ENCODE results near the gene ST3GAL3. TPM values are rescaled to one million over a fixed set of nuclear protein-coding genes. Genes with fewer than 3 reads are reported as not detected.

Gene ST3GAL3
- total RNA-seq, 2 donors from 2014 or later: 15.5 to 20.6 TPM

DNA sequence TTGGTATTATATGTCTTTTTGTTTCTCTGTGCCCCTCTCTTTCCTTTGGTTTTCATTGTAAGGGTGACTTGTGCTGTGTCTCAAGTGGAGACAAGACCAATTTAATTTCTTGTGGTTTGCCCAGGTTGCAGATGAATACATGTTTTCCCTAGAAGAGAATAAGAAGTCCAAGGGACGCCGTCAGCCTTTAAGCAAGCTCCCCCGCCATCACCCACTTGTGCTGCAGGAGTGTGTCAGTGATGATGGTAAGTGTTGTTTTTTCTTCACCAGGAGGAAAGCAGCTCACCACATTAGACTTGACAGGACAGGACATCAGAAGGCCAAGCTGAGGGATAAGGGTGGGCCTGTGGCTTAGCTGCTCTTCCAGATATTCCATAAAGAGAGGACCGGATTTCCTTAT lies 23.8 kb upstream of the ST3GAL3 start:
- no peak overlapping the region for H3K27ac ChIP-seq
- no peaks in the 10 kb centered on the region for H3K27me3 ChIP-seq
- no peaks in the 10 kb centered on the region for H3K4me1 ChIP-seq
- no peak for DNase-seq (ENCODE audit: low spot score)
- H3K9me3 ChIP-seq: no peaks in the 10 kb centered on the region
- H3K4me3 ChIP-seq: no peak overlapping the region
- TF ChIP-seq, protein P1, sequence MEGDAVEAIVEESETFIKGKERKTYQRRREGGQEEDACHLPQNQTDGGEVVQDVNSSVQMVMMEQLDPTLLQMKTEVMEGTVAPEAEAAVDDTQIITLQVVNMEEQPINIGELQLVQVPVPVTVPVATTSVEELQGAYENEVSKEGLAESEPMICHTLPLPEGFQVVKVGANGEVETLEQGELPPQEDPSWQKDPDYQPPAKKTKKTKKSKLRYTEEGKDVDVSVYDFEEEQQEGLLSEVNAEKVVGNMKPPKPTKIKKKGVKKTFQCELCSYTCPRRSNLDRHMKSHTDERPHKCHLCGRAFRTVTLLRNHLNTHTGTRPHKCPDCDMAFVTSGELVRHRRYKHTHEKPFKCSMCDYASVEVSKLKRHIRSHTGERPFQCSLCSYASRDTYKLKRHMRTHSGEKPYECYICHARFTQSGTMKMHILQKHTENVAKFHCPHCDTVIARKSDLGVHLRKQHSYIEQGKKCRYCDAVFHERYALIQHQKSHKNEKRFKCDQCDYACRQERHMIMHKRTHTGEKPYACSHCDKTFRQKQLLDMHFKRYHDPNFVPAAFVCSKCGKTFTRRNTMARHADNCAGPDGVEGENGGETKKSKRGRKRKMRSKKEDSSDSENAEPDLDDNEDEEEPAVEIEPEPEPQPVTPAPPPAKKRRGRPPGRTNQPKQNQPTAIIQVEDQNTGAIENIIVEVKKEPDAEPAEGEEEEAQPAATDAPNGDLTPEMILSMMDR (IDR thresholded peaks at IDR 0.05): no peak
- H3K36me3 ChIP-seq: peaks cover 75% of the 10 kb centered on the region

DNA sequence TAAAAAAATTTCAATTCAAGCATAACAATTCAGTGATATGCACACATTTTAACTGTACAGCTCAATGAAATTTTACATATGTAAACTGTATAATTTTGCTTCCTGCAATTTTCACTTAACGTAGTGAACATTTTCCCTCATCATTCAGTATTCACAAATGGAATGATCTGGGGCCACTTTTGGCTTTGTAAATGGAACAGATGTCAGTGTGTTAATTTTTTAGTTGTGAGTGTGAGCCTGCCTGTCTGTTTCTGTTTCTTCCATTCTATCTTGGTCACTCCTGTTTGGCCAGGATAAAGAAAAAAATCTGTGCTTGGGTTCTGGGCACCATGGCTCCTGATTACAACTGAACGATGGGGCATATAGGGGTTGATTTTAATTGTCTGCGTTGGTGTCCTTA lies 20.5 kb upstream of the ST3GAL3 start:
- no peaks in the 10 kb centered on the region for H3K4me1 ChIP-seq
- H3K27ac ChIP-seq: no peak overlapping the region
- H3K36me3 ChIP-seq: peaks cover 90% of the 10 kb centered on the region
- TF ChIP-seq, protein P1 (IDR thresholded peaks at IDR 0.05): no peak
- H3K9me3 ChIP-seq: no peaks in the 10 kb centered on the region
- DNase-seq (ENCODE audit: low spot score): no peak
- H3K27me3 ChIP-seq: no peaks in the 10 kb centered on the region
- no peak overlapping the region for H3K4me3 ChIP-seq

DNA sequence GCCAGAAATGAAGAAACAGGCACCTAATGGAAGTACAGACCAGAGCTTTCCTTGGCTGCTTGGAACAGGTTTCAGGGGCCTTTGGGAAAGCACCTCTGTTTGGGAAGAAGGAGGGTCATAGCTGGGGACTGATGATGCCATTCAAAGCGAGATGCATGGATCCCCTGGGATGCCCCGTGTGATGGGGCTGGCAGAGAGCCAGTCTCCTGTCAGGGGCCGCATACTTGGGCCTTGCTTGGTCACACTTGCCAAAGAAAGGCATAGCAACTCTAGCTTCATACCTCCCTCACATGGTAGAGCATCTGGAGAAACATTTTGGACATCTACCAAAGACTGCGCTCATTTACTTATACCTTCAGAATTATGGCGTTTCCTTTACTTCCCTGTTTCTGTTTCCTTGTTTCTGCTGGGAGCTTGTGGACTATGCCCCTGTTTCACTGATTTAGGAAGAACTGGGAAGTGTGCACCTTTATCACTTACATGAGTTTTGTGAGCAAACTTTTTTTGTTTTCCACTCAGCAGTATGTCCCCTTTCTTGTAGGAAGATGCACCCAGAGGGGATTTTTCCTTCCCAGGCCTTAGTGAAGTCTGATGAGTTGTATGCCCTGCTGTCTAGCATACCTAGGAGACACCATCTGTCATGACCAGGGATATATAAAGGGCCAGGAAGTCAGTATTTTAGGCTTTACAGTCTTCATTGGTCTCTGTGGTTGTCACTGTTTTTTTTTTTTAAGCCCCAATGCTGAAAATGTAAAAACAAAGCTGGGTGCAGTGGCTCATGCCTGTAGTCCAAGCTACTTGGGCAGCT lies 19.8 kb upstream of the ST3GAL3 start:
- no peaks in the 10 kb centered on the region for H3K4me1 ChIP-seq
- H3K4me3 ChIP-seq: no peak overlapping the region
- H3K27me3 ChIP-seq: no peaks in the 10 kb centered on the region
- peaks cover 90% of the 10 kb centered on the region for H3K36me3 ChIP-seq
- TF ChIP-seq, protein P1 (IDR thresholded peaks at IDR 0.05): no peak
- no peak for DNase-seq (ENCODE audit: low spot score)
- no peak overlapping the region for H3K27ac ChIP-seq
- no peaks in the 10 kb centered on the region for H3K9me3 ChIP-seq

DNA sequence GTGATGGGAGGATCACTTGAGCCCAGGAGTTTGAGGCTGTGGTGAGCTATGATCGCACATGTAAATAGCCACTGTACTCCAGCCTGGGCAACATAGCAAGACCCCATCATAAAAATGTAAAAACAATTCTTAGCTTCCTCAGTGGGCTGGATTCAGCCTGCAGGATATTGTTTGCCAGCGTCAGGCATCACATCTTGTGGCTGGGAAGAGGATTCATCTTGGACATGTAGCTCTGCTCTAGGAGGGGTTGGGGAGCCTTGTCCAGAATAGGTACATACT lies 19.3 kb upstream of the ST3GAL3 start:
- no peak for DNase-seq (ENCODE audit: low spot score)
- no peaks in the 10 kb centered on the region for H3K9me3 ChIP-seq
- H3K4me1 ChIP-seq: no peaks in the 10 kb centered on the region
- no peaks in the 10 kb centered on the region for H3K27me3 ChIP-seq
- H3K36me3 ChIP-seq: peaks cover 90% of the 10 kb centered on the region
- TF ChIP-seq, protein P1 (IDR thresholded peaks at IDR 0.05): no peak
- no peak overlapping the region for H3K4me3 ChIP-seq
- no peak overlapping the region for H3K27ac ChIP-seq

DNA sequence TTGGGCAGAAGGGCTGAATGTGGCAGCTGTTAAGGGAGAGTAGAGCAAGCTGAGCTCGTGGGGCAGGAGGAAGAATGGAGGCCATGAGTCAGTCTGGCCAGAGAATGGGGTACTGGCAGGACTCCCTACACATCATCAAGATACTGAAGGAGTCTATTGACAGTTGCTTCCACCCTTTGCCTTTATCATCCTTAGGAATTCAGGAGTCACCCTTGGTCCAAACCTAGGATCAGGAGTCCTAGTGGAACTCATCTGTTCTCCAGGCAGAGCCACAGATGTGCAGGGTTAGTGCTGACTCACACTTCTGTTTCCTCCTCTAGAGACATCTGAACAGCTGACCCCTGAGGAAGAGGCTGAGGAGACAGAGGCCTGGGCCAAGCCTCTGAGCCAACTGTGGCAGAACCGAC lies 18.7 kb upstream of the ST3GAL3 start:
- no peak overlapping the region for H3K4me3 ChIP-seq
- peaks cover 90% of the 10 kb centered on the region for H3K36me3 ChIP-seq
- H3K27ac ChIP-seq: no peak overlapping the region
- DNase-seq (ENCODE audit: low spot score): no peak
- TF ChIP-seq, protein P1 (IDR thresholded peaks at IDR 0.05): no peak
- H3K27me3 ChIP-seq: no peaks in the 10 kb centered on the region
- no peaks in the 10 kb centered on the region for H3K9me3 ChIP-seq
- no peaks in the 10 kb centered on the region for H3K4me1 ChIP-seq

DNA sequence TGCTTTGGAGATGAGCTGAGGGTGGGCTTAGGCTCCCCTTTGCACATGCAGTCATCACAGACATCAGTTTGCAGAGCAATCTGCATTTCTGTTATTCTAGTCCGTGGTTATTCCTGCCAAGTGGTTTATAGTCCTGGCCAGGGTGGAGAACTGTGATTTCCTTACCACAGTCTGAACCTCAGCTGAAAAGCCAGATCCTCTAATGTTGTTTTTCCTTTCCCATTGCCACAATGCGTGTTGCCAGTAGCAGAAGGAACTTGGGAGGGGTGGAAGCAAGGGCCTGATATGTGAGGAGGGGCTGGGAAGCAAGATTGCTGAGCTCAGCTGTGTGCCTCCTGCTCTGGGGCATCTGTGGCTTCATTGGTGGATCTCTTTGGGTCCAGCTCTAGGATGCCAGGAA lies 18.0 kb upstream of the ST3GAL3 start:
- Histone ChIP-seq H3K27me3 (no peaks in the 10 kb centered on the region), H3K36me3 (peaks cover 90% of the 10 kb centered on the region), H3K27ac (no peak overlapping the region), H3K9me3 (no peaks in the 10 kb centered on the region), H3K4me3 (no peak overlapping the region), H3K4me1 (no peaks in the 10 kb centered on the region)
- TF ChIP-seq, protein P1 (IDR thresholded peaks at IDR 0.05): no peak
- no peak for DNase-seq (ENCODE audit: low spot score)

Data from right atrium auricular region (tissue), 2 donors.